Hepatocyte (in vitro differentiated cells): ENCODE measurements around the gene GEMIN4.

Source experiments
- CTCF ChIP-seq: fragments of 200-600 bp; sonication (generic); IDR thresholded peaks from 2 replicates; pipeline ENCODE4 v1.5.1; 2016; ENCODE audit warnings: antibody characterized with exemption, mild to moderate bottlenecking; ENCODE audit not compliant: poor library complexity
- EZH2phosphoT487 ChIP-seq: fragments of 200-600 bp; sonication (generic); IDR thresholded peaks from one replicate; pipeline ENCODE4 v1.6.1; 2018; ENCODE audit warnings: antibody characterized with exemption, mild to moderate bottlenecking, low read depth, moderate library complexity; ENCODE audit not compliant: unreplicated experiment, severe bottlenecking

- TF ChIP-seq CTCF (no peak), EZH2phosphoT487 (no peak)
Observed at GRCh38 chr17:697682-698081, 54.4 kb downstream of the GEMIN4 start.
